ENCODE results near the gene SCTR. TPM values are rescaled to one million over a fixed set of nuclear protein-coding genes. Genes with fewer than 3 reads are reported as not detected.

SCTR gene
- total RNA-seq, 2 experiments from 2014 or later: not detected

DNA sequence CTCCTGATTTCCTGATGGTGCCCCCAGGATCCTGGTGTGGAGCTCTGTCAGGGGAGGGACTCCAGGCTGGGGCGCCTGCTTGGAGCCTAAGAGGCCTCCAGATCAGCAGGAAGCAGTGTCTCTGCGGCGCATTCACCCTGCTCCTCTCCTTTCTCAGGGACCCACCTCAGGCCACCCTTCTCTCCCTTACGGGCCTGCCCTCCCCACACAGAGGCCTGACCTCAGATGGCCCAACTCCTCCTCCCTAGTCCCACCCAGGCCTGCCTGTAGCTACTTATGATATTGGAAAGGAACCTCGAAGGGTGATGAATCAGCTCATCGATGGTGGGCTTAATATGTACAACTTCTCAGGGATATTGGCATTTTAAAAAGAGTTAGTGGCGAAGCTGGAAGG, 82.1 kb downstream of the SCTR start:
- CTCF ChIA-PET: no interaction called here
- H3K27ac Mint-ChIP-seq: no peak overlapping the region
- H3K9me3 Mint-ChIP-seq: no peaks in the 10 kb centered on the region
- H3K4me1 Mint-ChIP-seq (ENCODE audit: low read depth): no peaks in the 10 kb centered on the region
- no peak overlapping the region for H3K4me3 Mint-ChIP-seq
- no peaks in the 10 kb centered on the region for H3K36me3 Mint-ChIP-seq
- peaks cover 2% of the 10 kb centered on the region for H3K27me3 Mint-ChIP-seq
- no peak for DNase-seq
- intact Hi-C loops (cut with micrococcal nuclease): no loop called here
- POLR2A ChIA-PET: no interaction called here

DNA sequence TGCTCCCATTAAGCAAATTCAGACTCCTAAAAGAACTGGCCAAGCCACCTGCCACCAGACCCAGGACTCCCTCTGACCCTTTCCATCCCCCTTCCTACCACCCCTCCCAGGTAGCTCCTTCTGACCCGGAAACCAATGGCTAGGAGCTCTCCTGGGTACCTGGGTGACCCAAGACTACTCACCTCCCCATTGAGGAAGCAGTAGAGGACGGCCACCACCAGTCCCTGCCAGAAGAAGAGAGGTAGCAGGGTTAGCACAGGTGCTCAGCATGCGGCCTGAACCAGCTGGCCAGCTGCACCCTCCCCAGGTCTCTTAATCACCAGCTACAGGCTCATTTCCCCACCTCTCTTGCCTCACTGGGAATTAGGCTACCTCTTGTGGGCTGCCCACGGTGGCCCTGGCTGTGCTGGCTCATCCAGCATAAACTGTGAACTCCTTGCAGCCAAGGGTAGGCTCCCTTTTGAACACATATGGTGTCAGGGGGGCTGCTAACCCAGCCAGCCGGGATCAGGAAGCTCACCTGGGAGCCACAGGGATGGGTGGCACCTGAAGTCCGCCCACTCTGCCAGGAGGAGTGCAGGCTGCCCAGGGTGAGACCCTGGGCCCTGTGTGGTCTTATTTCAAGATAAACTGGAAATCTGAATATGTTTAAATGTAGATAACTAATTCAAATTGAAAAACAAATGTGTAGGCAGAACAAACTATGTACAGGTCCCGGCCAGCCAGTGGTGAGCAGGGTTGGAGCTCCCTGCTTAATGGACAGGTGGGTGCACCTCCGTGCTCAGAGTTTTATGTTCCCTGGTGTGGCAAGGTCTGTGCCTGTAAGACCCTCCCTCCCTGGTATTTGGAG, 82.7 kb downstream of the SCTR start:
- Mint-ChIP-seq H3K27me3 (peaks cover 2% of the 10 kb centered on the region), H3K36me3 (no peaks in the 10 kb centered on the region), H3K9me3 (no peaks in the 10 kb centered on the region), H3K4me3 (no peak overlapping the region), H3K27ac (no peak overlapping the region), H3K4me1 (ENCODE audit: low read depth) (no peaks in the 10 kb centered on the region)
- intact Hi-C loops (cut with micrococcal nuclease): no loop called here
- ChIA-PET CTCF (no interaction called here), POLR2A (no interaction called here)
- DNase-seq: no peak

DNA sequence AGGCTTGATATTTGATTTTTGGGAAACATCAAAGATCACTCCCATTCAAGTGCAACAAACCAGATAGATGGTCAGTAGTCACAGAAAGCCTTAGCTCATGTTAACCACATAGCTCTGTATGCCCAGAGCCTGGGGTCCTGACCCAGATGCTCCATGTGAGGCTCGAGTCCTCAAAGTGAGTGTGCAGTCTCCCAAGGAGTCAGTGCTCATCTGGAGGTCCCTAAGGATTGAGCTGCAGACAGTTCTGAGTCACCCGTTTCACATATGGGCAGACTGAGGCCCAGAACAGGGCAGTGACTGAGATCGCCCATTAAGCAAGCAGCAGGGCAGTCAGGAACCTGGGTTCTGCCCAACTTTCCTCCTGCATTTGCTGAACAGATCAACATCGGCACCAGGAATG, 83.4 kb downstream of the SCTR start:
- intact Hi-C loops (cut with micrococcal nuclease): no loop called here
- Mint-ChIP-seq H3K4me1 (ENCODE audit: low read depth) (no peaks in the 10 kb centered on the region), H3K27ac (no peak overlapping the region), H3K36me3 (no peaks in the 10 kb centered on the region), H3K4me3 (no peak overlapping the region), H3K9me3 (no peaks in the 10 kb centered on the region), H3K27me3 (peaks cover 2% of the 10 kb centered on the region)
- POLR2A ChIA-PET: no interaction called here
- CTCF ChIA-PET: no interaction called here
- DNase-seq: no peak

DNA sequence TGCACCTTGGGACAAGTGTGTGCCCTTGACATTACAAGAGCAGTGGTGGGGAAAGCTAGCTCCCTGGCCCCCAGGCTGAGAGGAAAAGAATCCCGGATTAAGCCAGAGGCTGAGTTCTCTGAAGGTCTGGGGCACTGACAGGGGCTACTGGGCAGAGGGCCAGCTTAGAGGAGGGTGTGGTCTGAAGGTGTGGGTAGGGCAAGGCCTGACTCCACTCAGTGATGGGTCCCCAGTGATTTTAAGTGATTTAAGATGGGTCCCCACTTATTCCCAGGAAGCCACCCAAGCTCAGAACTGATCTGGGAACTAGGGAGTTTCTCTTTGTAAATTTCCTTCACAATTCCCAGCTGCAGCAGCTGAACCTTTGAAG, 83.8 kb downstream of the SCTR start:
- POLR2A ChIA-PET: no interaction called here
- H3K4me1 Mint-ChIP-seq (ENCODE audit: low read depth): no peaks in the 10 kb centered on the region
- CTCF ChIA-PET: no interaction called here
- intact Hi-C loops (cut with micrococcal nuclease): no loop called here
- no peaks in the 10 kb centered on the region for H3K9me3 Mint-ChIP-seq
- peaks cover 4% of the 10 kb centered on the region for H3K27me3 Mint-ChIP-seq
- no peak overlapping the region for H3K4me3 Mint-ChIP-seq
- no peak overlapping the region for H3K27ac Mint-ChIP-seq
- DNase-seq: no peak
- H3K36me3 Mint-ChIP-seq: no peaks in the 10 kb centered on the region

DNA sequence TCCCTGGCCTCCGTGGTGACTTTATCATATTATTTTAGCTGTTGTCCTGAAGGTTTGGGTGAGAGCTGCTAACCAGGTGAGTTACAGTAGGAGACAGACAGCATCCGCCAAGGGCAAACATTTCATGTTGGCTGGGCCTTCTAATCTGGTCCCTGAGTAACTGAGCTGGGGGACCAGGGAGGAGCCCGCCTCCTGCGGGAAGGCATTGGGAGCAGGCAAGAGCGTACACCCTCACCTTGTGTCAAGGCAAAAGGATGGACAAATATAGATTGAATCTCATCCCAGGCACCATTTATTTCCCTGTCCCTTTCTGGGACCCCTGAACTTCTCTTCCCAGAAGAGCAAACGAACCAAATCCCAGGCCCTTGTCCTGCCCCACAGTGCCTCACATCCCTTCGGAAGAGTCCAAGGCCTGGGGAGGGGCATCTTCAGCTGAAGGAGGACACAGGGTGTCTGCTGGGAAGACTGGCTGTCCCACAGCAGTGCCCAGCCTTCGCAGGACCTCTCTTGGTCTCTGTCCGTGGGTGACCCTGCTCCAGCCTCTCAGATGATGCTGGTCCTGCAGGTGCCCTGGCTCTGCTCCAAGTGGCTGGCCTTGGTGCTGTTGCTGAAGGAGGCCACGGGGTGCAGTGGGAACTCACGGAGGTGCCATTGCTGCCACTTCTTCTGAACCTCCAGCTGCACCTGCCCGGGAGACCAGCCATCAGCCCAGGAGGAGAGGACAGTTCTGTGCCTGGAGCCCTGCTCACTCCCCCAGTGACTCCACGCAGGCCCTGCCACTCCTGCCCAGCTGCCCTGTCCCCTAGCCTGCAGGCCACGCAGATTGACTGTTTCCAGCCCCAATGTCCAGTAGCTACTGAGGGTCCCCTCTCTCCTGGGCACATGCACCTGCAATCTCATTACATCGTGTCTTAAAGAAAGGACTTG, 84.4 kb downstream of the SCTR start:
- CTCF ChIA-PET: no interaction called here

DNA sequence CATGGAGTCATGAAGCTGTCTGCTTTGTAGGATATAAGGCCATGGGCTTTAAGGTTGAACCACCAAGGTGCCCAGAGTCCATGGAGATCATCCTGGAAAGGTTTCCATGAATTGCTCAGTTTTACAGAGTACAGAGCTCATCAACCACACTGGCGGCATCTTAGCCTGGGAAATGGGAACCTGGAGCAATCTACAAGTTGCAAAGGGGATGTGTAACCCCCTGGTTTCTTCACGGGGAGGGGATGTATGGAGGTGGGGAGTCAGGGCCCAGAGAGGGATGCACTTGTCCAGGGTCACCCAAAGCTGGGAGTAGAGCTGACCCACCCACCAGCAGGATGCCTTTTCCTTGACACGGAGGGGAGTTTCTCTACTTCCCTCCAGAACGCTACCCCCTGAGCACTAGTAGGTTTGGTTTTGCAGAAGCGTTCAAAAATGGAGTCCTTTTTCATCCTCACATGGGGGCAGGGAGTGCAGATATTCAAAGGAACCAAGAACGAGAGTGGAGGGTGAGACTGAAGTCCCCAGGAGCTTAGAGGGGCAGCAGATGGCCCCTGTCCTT, 85.5 kb downstream of the SCTR start:
- no peaks in the 10 kb centered on the region for H3K36me3 Mint-ChIP-seq
- intact Hi-C loops (cut with micrococcal nuclease): no loop called here
- peaks cover 10% of the 10 kb centered on the region for H3K27me3 Mint-ChIP-seq
- no peak overlapping the region for H3K4me3 Mint-ChIP-seq
- ChIA-PET POLR2A (no interaction called here), CTCF (no interaction called here)
- H3K27ac Mint-ChIP-seq: no peak overlapping the region
- H3K4me1 Mint-ChIP-seq (ENCODE audit: low read depth): no peaks in the 10 kb centered on the region
- DNase-seq: no peak
- no peaks in the 10 kb centered on the region for H3K9me3 Mint-ChIP-seq

More for the DNA sequence above, 84.4 kb downstream of the SCTR start:
- Mint-ChIP-seq H3K9me3 (no peaks in the 10 kb centered on the region), H3K36me3 (no peaks in the 10 kb centered on the region), H3K27ac (no peak overlapping the region), H3K4me3 (no peak overlapping the region), H3K4me1 (ENCODE audit: low read depth) (no peaks in the 10 kb centered on the region), H3K27me3 (peaks cover 7% of the 10 kb centered on the region)
- POLR2A ChIA-PET: no interaction called here
- intact Hi-C loops (cut with micrococcal nuclease): no loop called here
- DNase-seq: no peak

DNA sequence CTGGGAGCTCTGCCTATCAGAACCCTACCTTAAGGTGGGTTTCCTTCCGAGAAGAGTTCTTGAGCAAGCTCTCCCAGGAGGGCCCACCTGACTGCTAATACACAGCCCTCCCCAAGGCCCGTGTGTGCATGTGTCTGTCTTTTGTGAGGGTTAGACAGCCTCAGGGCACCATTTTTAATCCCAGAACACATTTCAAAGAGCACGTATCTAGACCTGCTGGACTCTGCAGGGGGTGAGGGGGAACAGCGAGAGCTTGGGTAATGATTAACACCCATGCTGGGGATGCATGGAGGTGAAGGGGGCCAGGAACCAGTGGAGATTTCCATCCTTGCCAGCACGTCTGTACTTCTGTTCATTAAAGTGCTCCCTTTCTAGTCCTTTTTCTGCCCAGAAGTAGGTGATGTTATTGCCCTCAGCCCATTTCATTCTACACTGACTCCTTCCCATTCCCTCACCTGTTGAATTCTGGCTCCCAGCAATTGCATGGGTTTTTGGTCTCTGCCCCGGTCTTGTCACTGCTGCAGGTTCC, 86.1 kb downstream of the SCTR start:
- intact Hi-C loops (cut with micrococcal nuclease): no loop called here
- DNase-seq: no peak
- Mint-ChIP-seq H3K4me3 (no peak overlapping the region), H3K27ac (no peak overlapping the region), H3K36me3 (no peaks in the 10 kb centered on the region), H3K4me1 (ENCODE audit: low read depth) (no peaks in the 10 kb centered on the region), H3K27me3 (peaks cover 13% of the 10 kb centered on the region), H3K9me3 (no peaks in the 10 kb centered on the region)
- CTCF ChIA-PET: no interaction called here
- POLR2A ChIA-PET: no interaction called here

DNA sequence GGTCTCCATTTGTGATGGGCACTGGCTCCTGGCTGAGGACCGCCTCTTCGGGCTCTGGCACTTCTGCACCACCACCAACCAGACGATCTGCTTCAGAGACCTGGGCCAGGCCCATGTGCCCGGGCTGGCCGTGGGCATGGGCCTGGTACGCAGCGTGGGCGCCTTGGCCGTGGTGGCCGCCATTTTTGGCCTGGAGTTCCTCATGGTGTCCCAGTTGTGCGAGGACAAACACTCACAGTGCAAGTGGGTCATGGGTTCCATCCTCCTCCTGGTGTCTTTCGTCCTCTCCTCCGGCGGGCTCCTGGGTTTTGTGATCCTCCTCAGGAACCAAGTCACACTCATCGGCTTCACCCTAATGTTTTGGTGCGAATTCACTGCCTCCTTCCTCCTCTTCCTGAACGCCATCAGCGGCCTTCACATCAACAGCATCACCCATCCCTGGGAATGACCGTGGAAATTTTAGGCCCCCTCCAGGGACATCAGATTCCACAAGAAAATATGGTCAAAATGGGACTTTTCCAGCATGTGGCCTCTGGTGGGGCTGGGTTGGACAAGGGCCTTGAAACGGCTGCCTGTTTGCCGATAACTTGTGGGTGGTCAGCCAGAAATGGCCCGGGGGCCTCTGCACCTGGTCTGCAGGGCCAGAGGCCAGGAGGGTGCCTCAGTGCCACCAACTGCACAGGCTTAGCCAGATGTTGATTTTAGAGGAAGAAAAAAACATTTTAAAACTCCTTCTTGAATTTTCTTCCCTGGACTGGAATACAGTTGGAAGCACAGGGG, 87.1 kb downstream of the SCTR start:
- H3K4me3 Mint-ChIP-seq: no peak overlapping the region

DNA sequence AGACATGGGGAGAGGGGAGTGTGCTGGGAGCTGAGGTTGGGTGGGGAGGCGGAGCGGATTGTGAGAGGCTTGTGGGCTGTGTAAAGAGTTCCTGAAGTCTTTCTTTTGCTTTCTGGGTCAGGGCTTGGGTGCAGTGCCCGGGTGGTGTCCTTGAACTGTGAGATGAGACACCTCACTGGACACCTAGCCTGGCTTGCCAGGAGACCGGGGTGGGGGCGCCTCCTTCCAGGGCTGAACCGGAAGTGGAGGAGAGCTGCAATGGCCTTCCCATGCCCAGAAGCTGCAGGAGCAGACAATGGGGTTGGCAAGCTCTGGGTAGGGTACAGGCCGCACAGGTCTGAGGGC, 88.4 kb downstream of the SCTR start:
- Mint-ChIP-seq H3K27me3 (peaks cover 29% of the 10 kb centered on the region), H3K4me3 (no peak overlapping the region), H3K9me3 (no peaks in the 10 kb centered on the region), H3K36me3 (no peaks in the 10 kb centered on the region), H3K4me1 (ENCODE audit: low read depth) (peaks cover 5% of the 10 kb centered on the region), H3K27ac (no peak overlapping the region)
- intact Hi-C loops (cut with micrococcal nuclease): no loop called here
- CTCF ChIA-PET: no interaction called here
- DNase-seq: no peak
- POLR2A ChIA-PET: no interaction called here

More for the DNA sequence above, 87.1 kb downstream of the SCTR start:
- no peak for DNase-seq
- Mint-ChIP-seq H3K27me3 (peaks cover 23% of the 10 kb centered on the region), H3K36me3 (no peaks in the 10 kb centered on the region), H3K27ac (no peak overlapping the region), H3K4me1 (ENCODE audit: low read depth) (peaks cover 2% of the 10 kb centered on the region), H3K9me3 (no peaks in the 10 kb centered on the region)
- POLR2A ChIA-PET: no interaction called here
- intact Hi-C loops (cut with micrococcal nuclease): no loop called here
- CTCF ChIA-PET: no interaction called here

DNA sequence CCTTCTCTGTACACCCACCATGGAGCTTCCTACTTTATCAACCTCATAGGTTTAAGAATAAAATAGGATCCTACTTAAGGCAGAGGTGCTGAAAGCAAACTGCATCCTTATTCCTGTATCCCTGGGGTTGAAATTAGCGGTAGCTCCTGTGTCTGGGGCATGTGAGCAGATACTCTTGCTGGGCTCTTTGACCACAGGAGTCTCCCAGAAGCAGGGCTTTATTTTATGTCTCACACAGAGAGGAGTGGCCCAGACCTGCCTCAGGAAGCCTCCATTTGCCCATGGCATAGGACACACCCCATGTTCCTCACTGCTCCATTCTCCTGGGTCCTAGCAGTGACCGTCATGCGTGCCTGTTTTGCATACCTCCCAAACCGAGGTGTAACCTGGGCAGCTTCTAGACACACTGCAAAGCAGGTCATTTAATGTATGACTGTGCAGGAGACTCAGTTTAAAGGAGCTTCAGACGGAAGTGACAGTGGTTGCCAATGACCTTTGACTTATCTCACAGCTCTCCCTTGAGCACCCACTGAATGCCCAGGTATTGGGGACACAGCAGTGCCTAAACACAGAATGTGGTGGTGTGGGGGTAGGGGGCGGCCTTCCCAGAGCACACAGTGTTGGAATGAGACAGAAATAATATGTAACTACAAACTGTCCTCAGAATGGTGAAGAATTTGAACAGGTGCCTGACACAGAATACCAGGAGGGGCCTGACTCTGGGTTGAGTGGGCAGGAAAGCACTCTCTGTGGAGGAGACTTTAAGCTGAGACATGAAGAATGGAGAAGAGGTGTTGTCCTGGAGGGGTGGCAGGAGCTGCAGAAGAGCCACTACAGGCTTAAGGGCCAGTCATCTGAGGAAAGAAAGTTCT, 89.0 kb downstream of the SCTR start:
- Mint-ChIP-seq H3K27me3 (peaks cover 34% of the 10 kb centered on the region), H3K36me3 (no peaks in the 10 kb centered on the region), H3K4me1 (ENCODE audit: low read depth) (peaks cover 5% of the 10 kb centered on the region), H3K4me3 (no peak overlapping the region), H3K9me3 (no peaks in the 10 kb centered on the region), H3K27ac (no peak overlapping the region)
- ChIA-PET POLR2A (no interaction called here), CTCF (no interaction called here)
- no peak for DNase-seq
- intact Hi-C loops (cut with micrococcal nuclease): no loop called here

DNA sequence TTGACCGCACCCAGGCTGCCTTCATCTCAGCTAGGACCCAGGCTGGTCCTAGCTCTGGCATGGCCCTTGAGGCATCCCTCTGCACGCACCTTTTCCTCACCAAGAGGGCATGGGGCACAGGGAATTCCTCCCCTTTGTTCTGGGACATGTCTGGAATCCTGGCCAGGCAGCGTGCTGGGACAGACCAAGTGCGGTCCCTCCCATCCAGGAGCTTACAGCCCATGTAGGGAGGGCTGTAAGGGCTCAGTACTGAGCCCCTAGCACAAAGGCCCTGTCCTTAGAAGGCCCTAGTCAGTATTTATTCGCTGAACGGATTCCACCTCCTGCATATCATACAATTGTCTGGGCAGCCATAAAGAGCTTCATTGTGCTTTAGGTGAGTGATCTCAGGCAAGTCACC, 89.6 kb downstream of the SCTR start:
- intact Hi-C loops (cut with micrococcal nuclease): no loop called here
- Mint-ChIP-seq H3K4me3 (no peak overlapping the region), H3K27ac (no peak overlapping the region), H3K4me1 (ENCODE audit: low read depth) (peaks cover 5% of the 10 kb centered on the region), H3K9me3 (no peaks in the 10 kb centered on the region), H3K27me3 (peaks cover 34% of the 10 kb centered on the region), H3K36me3 (no peaks in the 10 kb centered on the region)
- DNase-seq: no peak
- ChIA-PET CTCF (no interaction called here), POLR2A (no interaction called here)
